CD4-positive, alpha-beta T cell treated with Interleukin-4 for 1 hour (primary cell): ENCODE results near the gene MAP3K13.
A peak's percentile ranks its signal among the peaks of the same experiment; 100 is the strongest.
"Not testable (repeated sequence)": the region's sequence is repeated elsewhere in the genome, so short reads cannot be mapped to it uniquely, and the experiment has no call there.

ENCODE experiments used
- DNase-seq, 2 donors: peaks; one replicate each; pipeline ENCODE4 v3.0.0-alpha.2; 2020 to 2022

MAP3K13 gene

GRCh38 chr3:185460719-185461350 lies 97.9 kb downstream of the MAP3K13 start:
- no peak for DNase-seq

DNA sequence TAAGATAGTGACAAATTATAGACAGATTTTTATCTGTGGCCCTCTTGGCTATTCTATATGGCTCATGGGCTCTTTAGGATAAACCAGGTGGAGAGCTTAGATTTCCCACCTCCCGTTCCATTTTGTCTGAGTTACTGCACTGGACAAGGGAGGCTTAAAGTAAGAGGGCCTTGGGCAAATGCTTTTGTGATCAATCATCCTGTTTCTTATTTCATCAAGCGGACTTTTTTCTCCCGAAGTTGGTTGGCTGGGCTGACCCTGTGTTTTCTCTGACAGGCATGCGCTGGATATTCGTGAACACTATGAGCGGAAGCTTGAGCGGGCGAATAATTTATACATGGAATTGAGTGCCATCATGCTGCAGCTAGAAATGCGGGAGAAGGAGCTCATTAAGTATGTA lies 102.5 kb downstream of the MAP3K13 start:
- no peak for DNase-seq

- DNase-seq, result not testable (repeated sequence)
Measured at GRCh38 chr3:185466123-185466522, 103.2 kb downstream of the MAP3K13 start.

GRCh38 chr3:185469542-185469941 lies 106.6 kb downstream of the MAP3K13 start:
- no peak for DNase-seq

- no peak for DNase-seq
Measured at GRCh38 chr3:185470323-185470722, 107.4 kb downstream of the MAP3K13 start.

DNA sequence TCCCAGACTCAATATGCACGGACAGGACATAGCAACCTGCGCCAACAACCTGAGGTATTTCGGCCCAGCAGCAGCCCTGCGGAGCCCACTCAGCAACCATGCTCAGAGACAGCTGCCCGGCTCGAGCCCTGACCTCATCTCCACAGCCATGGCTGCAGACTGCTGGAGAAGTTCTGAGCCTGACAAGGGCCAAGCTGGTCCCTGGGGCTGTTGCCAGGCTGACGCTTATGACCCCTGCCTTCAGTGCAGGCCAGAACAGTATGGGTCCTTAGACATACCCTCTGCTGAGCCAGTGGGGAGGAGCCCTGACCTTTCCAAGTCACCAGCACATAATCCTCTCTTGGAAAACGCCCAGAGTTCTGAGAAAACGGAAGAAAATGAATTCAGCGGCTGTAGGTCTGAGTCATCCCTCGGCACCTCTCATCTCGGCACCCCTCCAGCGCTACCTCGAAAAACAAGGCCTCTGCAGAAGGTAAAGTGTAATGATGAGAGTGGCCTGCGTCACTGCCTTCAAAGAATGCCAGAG lies 110.4 kb downstream of the MAP3K13 start:
- no peak for DNase-seq

DNA sequence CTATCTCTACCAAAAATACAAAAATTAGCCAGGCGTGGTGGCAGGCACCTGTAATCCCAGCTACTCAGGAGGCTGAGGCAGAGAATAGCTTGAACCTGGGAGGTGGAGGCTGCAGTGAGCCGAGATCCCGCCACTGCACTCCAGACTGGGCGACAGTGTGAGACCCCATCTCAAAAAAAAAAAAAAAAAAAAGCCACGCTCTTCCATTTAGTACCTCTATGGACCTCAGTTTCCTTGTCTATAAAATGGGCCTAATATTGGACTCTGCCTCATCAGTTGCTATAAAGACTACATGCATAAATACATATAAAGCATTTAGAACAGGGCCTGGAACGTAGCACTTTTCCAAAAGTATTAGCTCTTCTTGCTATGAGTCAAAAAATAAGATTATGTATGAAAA lies 112.0 kb downstream of the MAP3K13 start:
- DNase-seq, result not testable (repeated sequence)

GRCh38 chr3:185477316-185477715 lies 114.4 kb downstream of the MAP3K13 start:
- DNase-seq, result no peak

DNA sequence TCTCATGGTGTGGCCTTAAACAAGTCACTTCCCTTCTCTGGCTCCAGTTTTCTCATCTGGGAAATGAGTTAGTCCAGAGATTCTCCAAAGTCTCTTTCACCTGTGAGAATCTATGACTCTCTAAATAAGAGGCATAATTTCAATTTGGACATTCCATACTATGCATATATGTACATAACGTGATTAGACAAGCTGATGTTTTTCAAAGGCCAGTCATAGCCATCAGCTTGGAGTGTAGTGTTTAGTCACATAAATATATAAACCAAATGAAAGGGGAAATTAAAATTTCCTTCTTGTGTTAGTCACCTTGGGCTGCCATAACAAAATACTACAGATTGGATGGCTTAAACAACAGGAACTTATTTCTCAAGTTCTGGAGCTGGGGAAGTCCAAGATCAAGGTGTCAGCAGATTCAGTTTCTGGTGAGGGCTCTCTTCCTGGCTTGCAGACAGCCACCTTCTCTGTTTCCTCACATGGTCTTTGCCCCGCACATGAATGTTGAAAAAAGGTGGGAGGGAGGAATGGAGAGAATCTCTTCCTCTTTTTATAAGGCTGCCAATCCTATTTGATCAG lies 116.5 kb downstream of the MAP3K13 start:
- DNase-seq, result no peak

DNA sequence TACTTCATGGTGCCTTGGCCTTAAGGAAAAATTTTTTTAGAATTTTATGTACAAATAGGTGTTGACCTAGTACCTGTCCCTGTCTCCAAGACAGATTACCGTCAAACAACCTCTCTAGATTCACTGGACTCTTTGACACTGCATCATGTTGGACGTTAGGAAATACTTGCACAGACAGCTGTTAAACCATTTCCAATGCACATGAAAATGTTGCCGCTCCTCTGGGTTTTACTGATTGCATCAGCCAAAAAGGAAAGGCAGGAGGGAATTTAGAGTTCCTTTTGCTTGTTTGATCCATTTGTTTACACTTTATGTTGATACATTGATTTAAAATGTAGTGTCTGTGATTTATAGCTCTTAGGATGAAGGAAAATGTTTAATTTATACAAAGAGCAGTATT lies 121.4 kb downstream of the MAP3K13 start:
- DNase-seq, result no peak

GRCh38 chr3:185486394-185486793 lies 123.5 kb downstream of the MAP3K13 start:
- DNase-seq, result no peak

DNA sequence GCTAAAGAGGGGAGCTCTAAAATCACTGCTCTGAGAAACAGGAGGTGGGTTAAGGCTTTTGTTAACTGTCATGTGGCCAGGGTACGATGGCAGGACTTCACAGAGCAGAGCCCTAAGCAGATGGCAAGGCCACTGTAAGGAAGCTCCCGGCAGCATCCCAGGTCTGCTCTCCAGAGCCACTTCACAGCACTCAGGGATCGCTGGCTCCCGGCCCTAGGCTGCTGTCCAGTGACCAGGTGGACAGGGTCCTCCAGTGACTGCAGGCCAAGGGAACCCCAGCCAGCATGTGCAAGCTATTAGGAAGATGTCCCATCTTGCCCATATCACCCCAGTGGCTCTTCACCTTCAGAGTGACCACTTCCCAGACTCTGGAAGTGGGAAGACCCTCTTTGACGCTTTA lies 125.5 kb downstream of the MAP3K13 start:
- DNase-seq, result no peak

DNA sequence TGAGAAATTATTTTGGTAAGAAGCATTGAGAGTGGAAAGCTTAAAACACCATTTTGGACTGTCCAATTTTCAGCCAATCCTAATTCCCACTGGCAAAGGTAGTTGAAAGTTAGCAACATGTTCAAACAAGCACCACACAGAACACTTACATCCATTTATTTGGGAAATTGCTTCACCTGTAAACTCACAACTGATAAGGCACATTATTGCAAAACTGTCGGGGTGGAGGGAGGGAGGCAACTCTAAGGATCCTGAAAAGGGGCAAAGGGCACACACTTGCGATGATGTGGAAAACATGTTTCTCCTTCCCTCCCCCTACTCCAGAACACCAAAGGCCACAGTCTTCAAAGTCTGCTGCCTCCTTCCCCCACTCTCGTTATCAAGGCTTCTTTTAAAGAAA lies 126.5 kb downstream of the MAP3K13 start:
- no peak for DNase-seq

GRCh38 chr3:185490241-185490640 lies 127.3 kb downstream of the MAP3K13 start:
- DNase-seq, result no peak

GRCh38 chr3:185498503-185499396 lies 135.8 kb downstream of the MAP3K13 start, which contains the start of gene TMEM41A:
Gene TMEM41A, minus strand, starts transcription at chr3:185499035. Its CDS starts 74 bp downstream, at chr3:185498961.
- peak; percentile 88 to 90 for DNase-seq

GRCh38 chr3:185502987-185503386 lies 140.1 kb downstream of the MAP3K13 start:
- DNase-seq, result no peak

GRCh38 chr3:185503521-185503920 lies 140.6 kb downstream of the MAP3K13 start:
- no peak for DNase-seq

DNA sequence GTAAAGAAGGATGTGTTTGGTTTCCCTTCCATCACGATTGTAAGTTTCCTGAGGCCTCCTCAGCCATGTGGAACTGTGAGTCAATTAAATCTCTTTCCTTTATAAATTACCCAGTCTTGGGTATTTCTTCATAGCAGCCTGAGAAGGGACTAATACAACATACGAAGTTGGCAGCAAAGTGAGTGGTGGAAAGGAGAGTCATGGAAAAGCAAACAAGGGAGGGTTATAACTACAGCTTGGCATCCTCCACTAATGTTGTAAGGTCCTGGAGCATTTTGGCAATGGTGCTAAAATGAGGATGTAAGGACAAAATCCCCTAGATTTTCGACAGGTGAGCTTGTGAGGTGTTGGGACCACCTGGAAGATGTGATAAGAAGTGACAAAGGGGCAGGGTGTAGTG lies 141.7 kb downstream of the MAP3K13 start:
- DNase-seq, result no peak

GRCh38 chr3:185507883-185508282 lies 144.9 kb downstream of the MAP3K13 start:
- DNase-seq, result no peak

GRCh38 chr3:185508335-185508991 lies 145.5 kb downstream of the MAP3K13 start:
- DNase-seq, result no peak

DNA sequence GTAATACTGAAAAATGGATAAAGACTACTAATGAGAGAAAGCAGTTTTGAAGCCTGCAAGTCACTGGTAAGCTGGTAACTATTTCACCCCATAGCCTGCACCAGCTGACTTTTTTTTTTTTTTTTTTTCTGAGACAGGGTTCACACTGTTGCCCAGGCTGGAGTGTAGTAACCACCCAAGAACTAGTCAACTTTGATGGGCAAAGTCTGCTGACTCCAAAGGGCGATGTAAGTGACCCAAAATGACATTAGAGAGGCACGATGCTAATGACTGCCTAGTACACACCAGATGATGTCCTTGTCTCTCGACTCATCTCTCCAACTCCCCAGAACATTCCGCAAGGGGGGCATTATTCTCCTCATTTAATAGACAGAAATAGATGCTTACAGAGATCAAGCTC lies 148.8 kb downstream of the MAP3K13 start:
- DNase-seq, result no peak

DNA sequence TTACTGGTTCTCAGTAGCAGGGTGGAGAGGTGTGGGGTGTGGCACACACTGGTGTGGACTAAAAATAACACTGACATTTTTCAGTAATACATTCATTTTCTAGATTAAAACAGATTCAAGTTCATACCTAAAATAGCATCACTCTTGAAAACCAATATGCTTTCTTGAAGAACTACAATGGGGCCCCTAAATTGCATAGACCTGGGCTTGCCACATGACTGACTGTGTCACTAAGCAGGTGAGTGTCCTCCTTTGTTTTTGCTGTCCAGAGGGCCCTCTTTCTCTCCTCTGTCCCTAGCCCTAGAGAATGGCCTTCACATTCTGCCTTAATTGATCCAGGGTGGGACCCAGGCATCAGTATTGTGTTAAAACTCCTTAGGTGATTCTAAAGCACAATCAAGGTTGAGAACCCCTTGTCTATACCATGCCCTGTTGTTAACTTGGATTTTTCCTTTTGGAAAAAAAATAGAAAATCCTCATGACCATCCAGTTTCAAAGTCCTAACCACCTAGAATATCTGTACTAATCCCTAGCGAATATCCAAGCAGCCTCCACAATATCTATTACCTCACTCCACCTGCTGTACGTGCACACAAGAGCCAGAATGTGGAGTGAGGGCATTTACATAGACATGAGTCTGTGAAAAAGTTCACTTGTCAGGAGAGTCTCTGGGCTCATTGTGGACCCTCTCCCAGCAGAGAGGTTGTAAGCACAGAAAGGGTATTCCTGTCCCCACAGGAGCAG lies 154.6 kb downstream of the MAP3K13 start:
- DNase-seq, result no peak
